IMR-90 (cell line): ENCODE data around the gene CYB5RL. TPM values are rescaled to one million over a fixed set of nuclear protein-coding genes. Genes with fewer than 3 reads are reported as not detected.

Experiments used
- polyA plus RNA-seq, 3 experiments: library from polyadenylated mRNA; depleted of rRNA; stranded (reverse); fragments of >200 nt; gene quantifications; 2 replicates each; pipeline ENCODE4 v1.2.3, GENCODE V29; 2012; ENCODE audit warnings: low replicate concordance in 1 of 3
- total RNA-seq: library from RNA; depleted of rRNA; stranded (reverse); fragments of >200 nt; gene quantifications from 2 replicates; pipeline ENCODE4 v1.2.3, GENCODE V29; 2012; rRNA removed

CYB5RL gene
- total and polyA plus RNA-seq, 2 of the 4 experiments (the other 2 are of a cell fraction) = 3.8 to 4.3 TPM

Other genes with a start within 250 kb of the CYB5RL start
- not detected in 2 replicates for gene LDLRAD1, start 181.8 kb downstream of the CYB5RL start, total RNA-seq
- not detected in 2 replicates for gene LDLRAD1, start 181.8 kb downstream of the CYB5RL start, polyA plus RNA-seq (2012; rRNA removed)
- 199 and 241 TPM in 2 replicates for gene TMEM59, start 146.8 kb downstream of the CYB5RL start, total RNA-seq
- gene TMEM59, start 146.8 kb downstream of the CYB5RL start, polyA plus RNA-seq (2012; rRNA removed) = 226 and 239 TPM in 2 replicates
- 3.1 and 3.2 TPM in 2 replicates for gene TCEANC2, start 146.4 kb downstream of the CYB5RL start, total RNA-seq
- 2.4 TPM in 2 replicates for gene TCEANC2, start 146.4 kb downstream of the CYB5RL start, polyA plus RNA-seq (2012; rRNA removed)
- not detected in 2 replicates for gene CDCP2, start 47.0 kb downstream of the CYB5RL start, total RNA-seq
- gene CDCP2, start 47.0 kb downstream of the CYB5RL start, polyA plus RNA-seq (2012; rRNA removed) = not detected in 2 replicates
- gene MRPL37, start 137 bp upstream of the CYB5RL start, total RNA-seq = 111 and 132 TPM in 2 replicates
- 36.5 and 42.8 TPM in 2 replicates for gene MRPL37, start 137 bp upstream of the CYB5RL start, polyA plus RNA-seq (2012; rRNA removed)
- gene SSBP3, start 206.4 kb upstream of the CYB5RL start, total RNA-seq = 9.7 and 10.9 TPM in 2 replicates
- 39.6 and 40.6 TPM in 2 replicates for gene SSBP3, start 206.4 kb upstream of the CYB5RL start, polyA plus RNA-seq (2012; rRNA removed)